Measurements from ENCODE around the gene MT2A. TPM values are rescaled to one million over a fixed set of nuclear protein-coding genes. Genes with fewer than 3 reads are reported as not detected.

Gene MT2A
- total and polyA plus RNA-seq, 2 of the 13 experiments (the other 11 are each of a cell fraction or from before 2014, with no cell fraction given): 135 to 371 TPM

- no peak for TF ChIP-seq E2F5 (CRISPR knock-in tag; conservative IDR thresholded peaks at IDR 0.05)
- peak; percentile 55 for TF ChIP-seq HHEX (CRISPR knock-in tag; IDR thresholded peaks at IDR 0.05)
- no peak for TF ChIP-seq MIER3 (CRISPR knock-in tag; IDR thresholded peaks at IDR 0.05; ENCODE audit: borderline replicate concordance)
- no peak for TF ChIP-seq XBP1 (CRISPR knock-in tag; IDR thresholded peaks at IDR 0.05)
- no peak for TF ChIP-seq EEA1 (CRISPR knock-in tag; IDR thresholded peaks at IDR 0.05; ENCODE audit: borderline replicate concordance)
- no peak; the same call in 1 of the 2 replicates for TF ChIP-seq MED1 (CRISPR knock-in tag; IDR thresholded peaks at IDR 0.05)
- TF ChIP-seq ZNF766 (CRISPR knock-in tag; IDR thresholded peaks at IDR 0.05; ENCODE audit: borderline replicate concordance): no peak
- no peak; the same call in 1 of the 2 replicates for TF ChIP-seq MYPOP (CRISPR knock-in tag; IDR thresholded peaks at IDR 0.05)
- TF ChIP-seq FOSL2 (CRISPR knock-in tag; IDR thresholded peaks at IDR 0.05): peak; percentile 66
- no peak for TF ChIP-seq CBFB (CRISPR knock-in tag; IDR thresholded peaks at IDR 0.05)
- TF ChIP-seq ZNF777 (CRISPR knock-in tag; IDR thresholded peaks at IDR 0.05): no peak
- no peak for TF ChIP-seq ZNF75D (CRISPR knock-in tag; IDR thresholded peaks at IDR 0.05; ENCODE audit: borderline replicate concordance)
- TF ChIP-seq DDIT3 (CRISPR knock-in tag; IDR thresholded peaks at IDR 0.05): no peak
- TF ChIP-seq ZNF597 (CRISPR knock-in tag; IDR thresholded peaks at IDR 0.05): no peak; the same call in 1 of the 2 replicates
- no peak for TF ChIP-seq ZNF660 (CRISPR knock-in tag; IDR thresholded peaks at IDR 0.05; ENCODE audit: borderline replicate concordance, low read depth)
- TF ChIP-seq NR3C1 (CRISPR knock-in tag; IDR thresholded peaks at IDR 0.05): no peak
- no peak; the same call in 1 of the 2 replicates for TF ChIP-seq SP4 (CRISPR knock-in tag; IDR thresholded peaks at IDR 0.05)
- no peak for TF ChIP-seq SRSF4 (IDR thresholded peaks at IDR 0.05; ENCODE audit: low read depth, low read length, poor library complexity, severe bottlenecking)
- no peak for TF ChIP-seq ZNF225 (CRISPR knock-in tag; IDR thresholded peaks at IDR 0.05)
- TF ChIP-seq CEBPB (IDR thresholded peaks at IDR 0.05; ENCODE audit: borderline replicate concordance, low read depth, low read length): no peak
- TF ChIP-seq ZNF580 (CRISPR knock-in tag; IDR thresholded peaks at IDR 0.05; ENCODE audit: borderline replicate concordance, low read depth): no peak
- TF ChIP-seq TIGD3 (CRISPR knock-in tag; IDR thresholded peaks at IDR 0.05; ENCODE audit: borderline replicate concordance): no peak
- TF ChIP-seq LRRFIP1 (CRISPR knock-in tag; conservative IDR thresholded peaks at IDR 0.05): no peak
Measured at GRCh38 chr16:56606476-56607108, 1.8 kb upstream of the MT2A start (continued).
